ENCODE results near the gene ADGRG3. TPM values are rescaled to one million over a fixed set of nuclear protein-coding genes. Genes with fewer than 3 reads are reported as not detected.

ADGRG3 gene
- total and polyA plus RNA-seq, 2 of the 8 experiments (the other 6 are each of a cell fraction or from before 2014, with no cell fraction given): 0.28 to 0.98 TPM

DNA sequence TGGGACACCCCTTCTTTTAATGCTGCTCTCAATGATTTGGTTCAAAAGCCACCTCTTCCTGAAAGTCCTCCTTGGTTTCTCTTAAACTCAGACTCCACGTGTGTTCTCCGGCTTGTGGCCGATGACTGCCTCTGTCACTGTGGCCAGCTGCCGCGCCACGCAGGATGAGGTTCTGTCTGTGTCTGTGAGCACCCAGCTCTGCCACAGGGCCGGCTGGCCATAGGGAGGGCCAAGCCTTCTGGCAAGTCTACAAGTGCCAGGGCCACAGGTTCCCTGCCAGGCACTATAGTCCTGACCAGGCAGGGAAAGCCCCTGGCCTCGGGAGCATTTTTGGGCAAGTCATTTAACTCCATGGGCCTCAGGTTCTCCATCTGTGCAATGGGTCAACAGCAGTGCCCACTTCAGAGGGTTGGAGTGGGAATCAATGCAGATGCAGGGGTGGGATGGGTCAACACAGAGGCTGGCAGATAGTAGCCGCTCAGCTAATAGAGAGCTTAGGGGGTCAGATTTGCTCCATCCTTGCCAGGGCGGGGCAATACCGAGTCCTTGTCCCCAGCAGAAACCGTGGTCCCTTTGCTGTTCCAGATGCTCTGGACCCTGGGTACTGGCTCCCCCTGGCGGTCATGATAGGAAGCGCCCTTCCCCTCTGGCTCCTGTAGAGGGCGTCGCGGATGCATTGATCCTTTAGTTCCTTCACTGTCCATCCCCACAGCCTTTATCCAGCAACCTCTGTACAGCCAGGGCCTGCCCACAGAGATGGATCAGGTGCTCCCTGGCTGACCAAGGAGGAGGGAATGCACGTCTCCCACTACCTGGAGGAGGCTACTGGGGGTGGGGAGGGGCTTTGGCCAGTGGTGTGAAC lies 19.3 kb upstream of the ADGRG3 start (continued):
- TF ChIP-seq RAD21 (IDR thresholded peaks at IDR 0.05 in 1 of 2, conservative IDR thresholded peaks at IDR 0.05 in 1 of 2; ENCODE audit: low read depth in 2 of 2, low read length in 2 of 2) (peak; percentile 99), RBBP5 (IDR thresholded peaks at IDR 0.05; ENCODE audit: borderline replicate concordance, low read depth, low read length) (no peak), JUND (IDR thresholded peaks at IDR 0.05; ENCODE audit: low read length) (peak; percentile 75; the same call in 1 of the 2 replicates), TEAD4 (IDR thresholded peaks at IDR 0.05; ENCODE audit: low read depth, low read length) (0 out of 2 replicates have a peak, but pooled peaks have one; percentile 26), ASH2L (IDR thresholded peaks at IDR 0.05; ENCODE audit: low read length) (no peak), CREB1 (IDR thresholded peaks at IDR 0.05) (peak; percentile 54), CEBPB (IDR thresholded peaks at IDR 0.05; ENCODE audit: low read depth, low read length) (no peak), HDAC2 (IDR thresholded peaks at IDR 0.05; ENCODE audit: borderline replicate concordance in 1 of 2, low read depth in 2 of 2, low read length in 2 of 2) (0 out of 4 replicates have a peak, but pooled peaks of 1 of the 2 experiments have one; percentile 69), NRF1 (IDR thresholded peaks at IDR 0.05; ENCODE audit: low read depth, low read length) (no peak), GABPA (IDR thresholded peaks at IDR 0.05; ENCODE audit: borderline replicate concordance, insufficient read depth, low read length) (peak; percentile 45; the same call in 1 of the 2 replicates), CBX8 (IDR thresholded peaks at IDR 0.05; ENCODE audit: borderline replicate concordance, low read depth, low read length) (no peak)
- TF ChIP-seq, protein P1, sequence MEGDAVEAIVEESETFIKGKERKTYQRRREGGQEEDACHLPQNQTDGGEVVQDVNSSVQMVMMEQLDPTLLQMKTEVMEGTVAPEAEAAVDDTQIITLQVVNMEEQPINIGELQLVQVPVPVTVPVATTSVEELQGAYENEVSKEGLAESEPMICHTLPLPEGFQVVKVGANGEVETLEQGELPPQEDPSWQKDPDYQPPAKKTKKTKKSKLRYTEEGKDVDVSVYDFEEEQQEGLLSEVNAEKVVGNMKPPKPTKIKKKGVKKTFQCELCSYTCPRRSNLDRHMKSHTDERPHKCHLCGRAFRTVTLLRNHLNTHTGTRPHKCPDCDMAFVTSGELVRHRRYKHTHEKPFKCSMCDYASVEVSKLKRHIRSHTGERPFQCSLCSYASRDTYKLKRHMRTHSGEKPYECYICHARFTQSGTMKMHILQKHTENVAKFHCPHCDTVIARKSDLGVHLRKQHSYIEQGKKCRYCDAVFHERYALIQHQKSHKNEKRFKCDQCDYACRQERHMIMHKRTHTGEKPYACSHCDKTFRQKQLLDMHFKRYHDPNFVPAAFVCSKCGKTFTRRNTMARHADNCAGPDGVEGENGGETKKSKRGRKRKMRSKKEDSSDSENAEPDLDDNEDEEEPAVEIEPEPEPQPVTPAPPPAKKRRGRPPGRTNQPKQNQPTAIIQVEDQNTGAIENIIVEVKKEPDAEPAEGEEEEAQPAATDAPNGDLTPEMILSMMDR (IDR thresholded peaks at IDR 0.05; ENCODE audit: control extremely low read depth in 1 of 3, insufficient read depth in 1 of 3, low read depth in 1 of 3, low read length in 3 of 3): peak; percentile 100
- TF ChIP-seq, protein P2, sequence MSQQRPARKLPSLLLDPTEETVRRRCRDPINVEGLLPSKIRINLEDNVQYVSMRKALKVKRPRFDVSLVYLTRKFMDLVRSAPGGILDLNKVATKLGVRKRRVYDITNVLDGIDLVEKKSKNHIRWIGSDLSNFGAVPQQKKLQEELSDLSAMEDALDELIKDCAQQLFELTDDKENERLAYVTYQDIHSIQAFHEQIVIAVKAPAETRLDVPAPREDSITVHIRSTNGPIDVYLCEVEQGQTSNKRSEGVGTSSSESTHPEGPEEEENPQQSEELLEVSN (IDR thresholded peaks at IDR 0.05): no peak
